GM23338 (cell line): Measurements from ENCODE around the gene ARHGEF9. TPM values are rescaled to one million over a fixed set of nuclear protein-coding genes. Genes with fewer than 3 reads are reported as not detected.

Experiments
- ATAC-seq: fragments of 200-7000 bp; cut with Tn5 transposase; 3 replicates; pipeline ENCODE4 v1.9.1; 2020
- DNase-seq: peaks from one replicate; pipeline ENCODE4 v3.0.0-alpha.2; 2015; ENCODE audit warnings: low spot score
- H2AFZ ChIP-seq: fragments of 200-600 bp; sonication (generic); 2 replicates; pipeline ENCODE4 v1.8.0; 2016; ENCODE audit warnings: antibody characterized with exemption, mild to moderate bottlenecking, moderate library complexity
- H3F3A ChIP-seq: fragments of 200-600 bp; sonication (generic); replicated peaks from 2 replicates; pipeline ENCODE4 v1.8.0; 2017; ENCODE audit warnings: antibody characterized with exemption, mixed run types, low read depth
- H3K27ac ChIP-seq: fragments of 200-600 bp; sonication (generic); 2 replicates; pipeline ENCODE4 v1.6.1; 2016; ENCODE audit warnings: low read depth
- H3K27me3 ChIP-seq: fragments of 200-600 bp; sonication (generic); 2 replicates; pipeline ENCODE4 v1.8.0; 2016; ENCODE audit warnings: mild to moderate bottlenecking, mixed run types, moderate library complexity; ENCODE audit not compliant: insufficient read depth
- H3K36me3 ChIP-seq: fragments of 200-600 bp; sonication (generic); 2 replicates; pipeline ENCODE4 v1.8.0; 2016; ENCODE audit warnings: mild to moderate bottlenecking; ENCODE audit not compliant: insufficient read depth
- H3K4me1 ChIP-seq: fragments of 200-600 bp; sonication (generic); 2 replicates; pipeline ENCODE4 v1.8.0; 2016; ENCODE audit warnings: mild to moderate bottlenecking, moderate library complexity; ENCODE audit not compliant: insufficient read depth
- H3K4me2 ChIP-seq: fragments of 200-600 bp; sonication (generic); 2 replicates; pipeline ENCODE4 v1.7.1; 2017; ENCODE audit warnings: mixed run types
- H3K4me3 ChIP-seq: fragments of 200-600 bp; sonication (generic); 2 replicates; pipeline ENCODE4 v1.6.1; 2016; ENCODE audit warnings: mixed run types
- H3K79me2 ChIP-seq: fragments of 200-600 bp; sonication (generic); replicated peaks from 2 replicates; pipeline ENCODE4 v1.8.0; 2017; ENCODE audit warnings: mild to moderate bottlenecking; ENCODE audit not compliant: insufficient read depth
- H3K9me2 ChIP-seq: fragments of 200-600 bp; sonication (generic); 2 replicates; pipeline ENCODE4 v1.8.0; 2017; ENCODE audit not compliant: insufficient read depth
- H4K20me1 ChIP-seq: fragments of 200-600 bp; sonication (generic); replicated peaks from 2 replicates; pipeline ENCODE4 v1.8.0; 2017; ENCODE audit warnings: mild to moderate bottlenecking; ENCODE audit not compliant: insufficient read depth
- H3K27ac Mint-ChIP-seq: 2 replicates; pipeline ENCODE4 v1.8.0; 2020; ENCODE audit warnings: inconsistent platforms, mild to moderate bottlenecking, moderate library complexity, mixed read lengths
- H3K27me3 Mint-ChIP-seq: 3 replicates; pipeline ENCODE4 v1.8.0; 2022; ENCODE audit warnings: low read depth, mild to moderate bottlenecking, moderate library complexity, mixed read lengths, inconsistent platforms; ENCODE audit not compliant: insufficient read depth, poor library complexity
- H3K36me3 Mint-ChIP-seq: 3 replicates; pipeline ENCODE4 v1.8.0; 2021; ENCODE audit warnings: low read depth, mild to moderate bottlenecking, inconsistent platforms, moderate library complexity, mixed read lengths
- H3K4me1 Mint-ChIP-seq: 3 replicates; pipeline ENCODE4 v1.8.0; 2020; ENCODE audit warnings: mild to moderate bottlenecking, inconsistent platforms, mixed read lengths
- H3K4me3 Mint-ChIP-seq: 3 replicates; pipeline ENCODE4 v1.8.0; 2021; ENCODE audit warnings: moderate library complexity, mild to moderate bottlenecking, inconsistent platforms, mixed read lengths
- H3K9me3 Mint-ChIP-seq: 3 replicates; pipeline ENCODE4 v1.8.0; 2020; ENCODE audit warnings: moderate library complexity, mild to moderate bottlenecking, inconsistent platforms, mixed read lengths
- EZH2 ChIP-seq: fragments of 200-600 bp; sonication (generic); IDR thresholded peaks from one replicate; pipeline ENCODE4 v1.8.0; 2017; ENCODE audit warnings: antibody characterized with exemption, mild to moderate bottlenecking, low read depth; ENCODE audit not compliant: unreplicated experiment
- EZH2phosphoT487 ChIP-seq: fragments of 200-600 bp; sonication (generic); IDR thresholded peaks from one replicate; pipeline ENCODE4 v1.8.1; 2018; ENCODE audit warnings: antibody characterized with exemption; ENCODE audit not compliant: unreplicated experiment
- JUNB ChIP-seq: IDR thresholded peaks from one replicate; pipeline ENCODE4 v1.6.1; 2016; ENCODE audit warnings: antibody characterized with exemption; ENCODE audit not compliant: unreplicated experiment
- NANOG ChIP-seq: IDR thresholded peaks from 2 replicates; pipeline ENCODE4 v1.6.1; 2016; ENCODE audit warnings: antibody characterized with exemption, borderline replicate concordance
- POLR2AphosphoS5 ChIP-seq: IDR thresholded peaks from 2 replicates; pipeline ENCODE4 v1.6.1; 2016; ENCODE audit warnings: antibody characterized with exemption, low read depth
- STAT1 ChIP-seq: IDR thresholded peaks from one replicate; pipeline ENCODE4 v1.6.1; 2016; ENCODE audit warnings: antibody characterized with exemption; ENCODE audit not compliant: unreplicated experiment
- ZNF114 ChIP-seq: fragments of 250-450 bp; sonication (Bioruptor Pico); IDR thresholded peaks from 2 replicates; pipeline ENCODE4 v1.5.0; 2020; ENCODE audit warnings: mild to moderate bottlenecking, moderate library complexity
- polyA plus RNA-seq: library from polyadenylated mRNA; unstranded; fragments of >200 nt; fragmentation: Nextera tagmentation; extraction: Ambion mirVana; gene quantifications from 2 replicates; pipeline ENCODE4 v1.2.1, GENCODE V29; 2016
- total RNA-seq: library from RNA; depleted of rRNA; stranded (reverse); fragments of >200 nt; shearing (Covaris generic); gene quantifications from 2 replicates; pipeline ENCODE4 v1.2.3, GENCODE V29; 2014
- TF ChIP-seq, protein P1 (sequence below): IDR thresholded peaks from one replicate; pipeline ENCODE4 v1.6.1; 2018; ENCODE audit warnings: antibody characterized with exemption; ENCODE audit not compliant: unreplicated experiment
- TF ChIP-seq, protein P2 (sequence below): IDR thresholded peaks from 2 replicates; pipeline ENCODE4 v1.6.1; 2016; ENCODE audit warnings: antibody characterized with exemption

The ARHGEF9 gene
- total and polyA plus RNA-seq, 2 experiments from 2014 or later: 23.1 to 35.9 TPM

DNA sequence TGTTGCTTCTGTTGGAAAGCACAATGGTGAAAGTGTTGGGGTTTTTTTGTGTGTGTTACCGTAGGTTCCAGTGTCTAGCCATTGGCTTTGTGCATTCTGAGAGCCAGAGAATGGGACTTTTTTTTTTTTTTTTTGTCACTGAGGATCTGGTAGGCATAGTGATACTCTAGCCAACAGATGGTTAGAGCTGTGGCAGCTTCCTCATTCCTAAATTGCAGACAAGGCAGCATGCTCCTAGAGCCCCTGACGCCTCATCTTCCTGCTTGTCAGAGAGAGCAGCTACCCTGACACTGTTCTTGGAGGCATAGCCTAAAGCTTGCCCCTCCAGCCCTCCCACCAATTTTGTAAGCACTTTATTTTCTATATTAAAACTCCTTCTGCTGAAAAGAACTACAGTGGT is 27.0 kb downstream of the ARHGEF9 start (continued):
- TF ChIP-seq STAT1 (no peak), POLR2AphosphoS5 (no peak), ZNF114 (CRISPR knock-in tag) (no peak), EZH2phosphoT487 (no peak), EZH2 (no peak)
- TF ChIP-seq, protein P1, sequence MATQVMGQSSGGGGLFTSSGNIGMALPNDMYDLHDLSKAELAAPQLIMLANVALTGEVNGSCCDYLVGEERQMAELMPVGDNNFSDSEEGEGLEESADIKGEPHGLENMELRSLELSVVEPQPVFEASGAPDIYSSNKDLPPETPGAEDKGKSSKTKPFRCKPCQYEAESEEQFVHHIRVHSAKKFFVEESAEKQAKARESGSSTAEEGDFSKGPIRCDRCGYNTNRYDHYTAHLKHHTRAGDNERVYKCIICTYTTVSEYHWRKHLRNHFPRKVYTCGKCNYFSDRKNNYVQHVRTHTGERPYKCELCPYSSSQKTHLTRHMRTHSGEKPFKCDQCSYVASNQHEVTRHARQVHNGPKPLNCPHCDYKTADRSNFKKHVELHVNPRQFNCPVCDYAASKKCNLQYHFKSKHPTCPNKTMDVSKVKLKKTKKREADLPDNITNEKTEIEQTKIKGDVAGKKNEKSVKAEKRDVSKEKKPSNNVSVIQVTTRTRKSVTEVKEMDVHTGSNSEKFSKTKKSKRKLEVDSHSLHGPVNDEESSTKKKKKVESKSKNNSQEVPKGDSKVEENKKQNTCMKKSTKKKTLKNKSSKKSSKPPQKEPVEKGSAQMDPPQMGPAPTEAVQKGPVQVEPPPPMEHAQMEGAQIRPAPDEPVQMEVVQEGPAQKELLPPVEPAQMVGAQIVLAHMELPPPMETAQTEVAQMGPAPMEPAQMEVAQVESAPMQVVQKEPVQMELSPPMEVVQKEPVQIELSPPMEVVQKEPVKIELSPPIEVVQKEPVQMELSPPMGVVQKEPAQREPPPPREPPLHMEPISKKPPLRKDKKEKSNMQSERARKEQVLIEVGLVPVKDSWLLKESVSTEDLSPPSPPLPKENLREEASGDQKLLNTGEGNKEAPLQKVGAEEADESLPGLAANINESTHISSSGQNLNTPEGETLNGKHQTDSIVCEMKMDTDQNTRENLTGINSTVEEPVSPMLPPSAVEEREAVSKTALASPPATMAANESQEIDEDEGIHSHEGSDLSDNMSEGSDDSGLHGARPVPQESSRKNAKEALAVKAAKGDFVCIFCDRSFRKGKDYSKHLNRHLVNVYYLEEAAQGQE: no peak

DNA sequence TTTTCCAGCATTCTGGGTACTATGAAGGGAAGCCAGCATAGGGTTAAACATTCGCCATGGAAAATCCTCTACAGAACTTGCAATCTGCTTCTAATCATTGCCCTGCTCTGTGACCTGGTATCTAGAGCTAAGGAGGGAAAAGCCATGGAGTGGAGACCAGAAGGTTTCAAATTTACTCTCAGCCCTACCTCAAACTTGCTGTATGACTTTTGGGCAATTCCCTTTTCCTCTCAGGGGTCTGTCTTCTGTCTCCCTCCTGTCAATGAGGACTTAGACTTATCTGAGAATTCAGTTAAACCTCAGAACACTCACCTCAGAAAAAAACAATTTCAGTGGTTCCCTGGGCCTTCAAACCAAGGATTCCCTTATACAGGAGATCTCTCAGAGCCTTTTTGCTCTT is 29.1 kb downstream of the ARHGEF9 start:
- no peak for ATAC-seq
- TF ChIP-seq NANOG: no peak
- TF ChIP-seq ZNF114 (CRISPR knock-in tag): no peak
- no peak for TF ChIP-seq POLR2AphosphoS5
- no peak for TF ChIP-seq JUNB
- TF ChIP-seq EZH2phosphoT487: no peak
- TF ChIP-seq, protein P2, sequence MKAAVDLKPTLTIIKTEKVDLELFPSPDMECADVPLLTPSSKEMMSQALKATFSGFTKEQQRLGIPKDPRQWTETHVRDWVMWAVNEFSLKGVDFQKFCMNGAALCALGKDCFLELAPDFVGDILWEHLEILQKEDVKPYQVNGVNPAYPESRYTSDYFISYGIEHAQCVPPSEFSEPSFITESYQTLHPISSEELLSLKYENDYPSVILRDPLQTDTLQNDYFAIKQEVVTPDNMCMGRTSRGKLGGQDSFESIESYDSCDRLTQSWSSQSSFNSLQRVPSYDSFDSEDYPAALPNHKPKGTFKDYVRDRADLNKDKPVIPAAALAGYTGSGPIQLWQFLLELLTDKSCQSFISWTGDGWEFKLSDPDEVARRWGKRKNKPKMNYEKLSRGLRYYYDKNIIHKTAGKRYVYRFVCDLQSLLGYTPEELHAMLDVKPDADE: no peak
- TF ChIP-seq EZH2: no peak
- Histone ChIP-seq H3K27ac (peak overlapping the region; percentile 86), H4K20me1 (no peaks in the 10 kb centered on the region; the same call in 1 of the 2 replicates), H3K27me3 (no peaks in the 10 kb centered on the region), H3K4me3 (peak overlapping the region; percentile 38), H2AFZ (no peak overlapping the region), H3K4me2 (peak overlapping the region; percentile 66), H3F3A (no peaks in the 10 kb centered on the region), H3K9me2 (no peaks in the 10 kb centered on the region), H3K36me3 (no peaks in the 10 kb centered on the region), H3K4me1 (peaks cover 27% of the 10 kb centered on the region), H3K79me2 (peaks cover 41% of the 10 kb centered on the region)
- peaks cover 48% of the 10 kb centered on the region for H3K4me1 Mint-ChIP-seq
- no peak overlapping the region for H3K27ac Mint-ChIP-seq
- H3K9me3 Mint-ChIP-seq: no peaks in the 10 kb centered on the region; the same call in 2 of the 3 replicates
- no peak overlapping the region for H3K4me3 Mint-ChIP-seq
- 0 out of 3 replicates have a peak, but pooled peaks cover 2% of the 10 kb centered on the region for H3K36me3 Mint-ChIP-seq
- H3K27me3 Mint-ChIP-seq: peaks cover 7% of the 10 kb centered on the region
- no peak for DNase-seq
